ENCODE results near the gene SLC4A7. TPM values are rescaled to one million over a fixed set of nuclear protein-coding genes. Genes with fewer than 3 reads are reported as not detected.

Gene SLC4A7
- total RNA-seq, 1 donor, result 281 TPM

- DNase-seq (ENCODE audit: insufficient read length, low spot score, missing footprints), result peak; percentile 58
- no peak overlapping the region for H2AFZ ChIP-seq (ENCODE audit: low read length)
- H3K4me3 ChIP-seq (ENCODE audit: insufficient read depth, low read length), result no peak overlapping the region
- no peak for TF ChIP-seq CTCF (IDR thresholded peaks at IDR 0.05; ENCODE audit: extremely low read depth, low read depth, low read length)
- peaks cover 42% of the 10 kb centered on the region for H3K4me1 ChIP-seq (ENCODE audit: insufficient read depth, low read length)
- H3K4me2 ChIP-seq (ENCODE audit: insufficient read depth, low read length), result no peak overlapping the region
- peak overlapping the region; percentile 56 for H3K27ac ChIP-seq (ENCODE audit: low read depth, low read length)
- no peaks in the 10 kb centered on the region for H3K27me3 ChIP-seq (ENCODE audit: insufficient read depth, low read length)
- no peaks in the 10 kb centered on the region for H3K36me3 ChIP-seq (ENCODE audit: insufficient read depth, low read length)
- no peaks in the 10 kb centered on the region for H3K9me3 ChIP-seq (ENCODE audit: low read depth, low read length)
- H3K79me2 ChIP-seq (ENCODE audit: insufficient read depth, low read length), result no peaks in the 10 kb centered on the region
- H4K20me1 ChIP-seq (ENCODE audit: insufficient read depth, low read length), result no peaks in the 10 kb centered on the region
Observed at GRCh38 chr3:27507111-27507510, 22.9 kb upstream of the SLC4A7 start.

GRCh38 chr3:27504749-27505148, 20.6 kb upstream of the SLC4A7 start:
- DNase-seq (ENCODE audit: insufficient read length, low spot score, missing footprints), result no peak
- no peak overlapping the region for H3K4me3 ChIP-seq (ENCODE audit: insufficient read depth, low read length)
- H4K20me1 ChIP-seq (ENCODE audit: insufficient read depth, low read length), result no peaks in the 10 kb centered on the region
- TF ChIP-seq CTCF (IDR thresholded peaks at IDR 0.05; ENCODE audit: extremely low read depth, low read depth, low read length), result no peak
- no peaks in the 10 kb centered on the region for H3K9me3 ChIP-seq (ENCODE audit: low read depth, low read length)
- H3K79me2 ChIP-seq (ENCODE audit: insufficient read depth, low read length), result no peaks in the 10 kb centered on the region
- H2AFZ ChIP-seq (ENCODE audit: low read length), result peak overlapping the region; percentile 35
- no peak overlapping the region for H3K4me2 ChIP-seq (ENCODE audit: insufficient read depth, low read length)
- H3K36me3 ChIP-seq (ENCODE audit: insufficient read depth, low read length), result no peaks in the 10 kb centered on the region
- peak overlapping the region; percentile 71 for H3K27ac ChIP-seq (ENCODE audit: low read depth, low read length)
- peaks cover 47% of the 10 kb centered on the region for H3K4me1 ChIP-seq (ENCODE audit: insufficient read depth, low read length)
- no peaks in the 10 kb centered on the region for H3K27me3 ChIP-seq (ENCODE audit: insufficient read depth, low read length)

- H3K36me3 ChIP-seq (ENCODE audit: insufficient read depth, low read length), result no peaks in the 10 kb centered on the region
- H3K27ac ChIP-seq (ENCODE audit: low read depth, low read length), result peak overlapping the region; percentile 71
- peak; percentile 37 for DNase-seq (ENCODE audit: insufficient read length, low spot score, missing footprints)
- H3K4me3 ChIP-seq (ENCODE audit: insufficient read depth, low read length), result no peak overlapping the region
- H2AFZ ChIP-seq (ENCODE audit: low read length), result no peak overlapping the region
- H4K20me1 ChIP-seq (ENCODE audit: insufficient read depth, low read length), result no peaks in the 10 kb centered on the region
- H3K4me2 ChIP-seq (ENCODE audit: insufficient read depth, low read length), result no peak overlapping the region
- no peaks in the 10 kb centered on the region for H3K79me2 ChIP-seq (ENCODE audit: insufficient read depth, low read length)
- no peaks in the 10 kb centered on the region for H3K27me3 ChIP-seq (ENCODE audit: insufficient read depth, low read length)
- no peaks in the 10 kb centered on the region for H3K9me3 ChIP-seq (ENCODE audit: low read depth, low read length)
- TF ChIP-seq CTCF (IDR thresholded peaks at IDR 0.05; ENCODE audit: extremely low read depth, low read depth, low read length), result no peak
- peaks cover 43% of the 10 kb centered on the region for H3K4me1 ChIP-seq (ENCODE audit: insufficient read depth, low read length)
Observed at GRCh38 chr3:27503526-27503925, 19.3 kb upstream of the SLC4A7 start.

GRCh38 chr3:27501759-27502158, 17.6 kb upstream of the SLC4A7 start:
- H3K4me1 ChIP-seq (ENCODE audit: insufficient read depth, low read length), result peaks cover 26% of the 10 kb centered on the region
- H3K9me3 ChIP-seq (ENCODE audit: low read depth, low read length), result no peaks in the 10 kb centered on the region
- H3K79me2 ChIP-seq (ENCODE audit: insufficient read depth, low read length), result no peaks in the 10 kb centered on the region
- no peak overlapping the region for H3K4me3 ChIP-seq (ENCODE audit: insufficient read depth, low read length)
- no peaks in the 10 kb centered on the region for H4K20me1 ChIP-seq (ENCODE audit: insufficient read depth, low read length)
- no peaks in the 10 kb centered on the region for H3K27me3 ChIP-seq (ENCODE audit: insufficient read depth, low read length)
- no peak for DNase-seq (ENCODE audit: insufficient read length, low spot score, missing footprints)
- no peak overlapping the region for H2AFZ ChIP-seq (ENCODE audit: low read length)
- TF ChIP-seq CTCF (IDR thresholded peaks at IDR 0.05; ENCODE audit: extremely low read depth, low read depth, low read length), result no peak
- no peaks in the 10 kb centered on the region for H3K36me3 ChIP-seq (ENCODE audit: insufficient read depth, low read length)
- no peak overlapping the region for H3K27ac ChIP-seq (ENCODE audit: low read depth, low read length)
- H3K4me2 ChIP-seq (ENCODE audit: insufficient read depth, low read length), result no peak overlapping the region
